G401.6 (cell line): ENCODE measurements around the gene FES.

Experiments
- FAIRE-seq: peaks from 2 replicates; lab custom pipeline; 2012; peaks lifted over from hg19 to GRCh38; lab: Jason Lieb, UNC

Gene FES

GRCh38 chr15:90876512-90877170 is 7.7 kb upstream of the FES start:
- no peak for FAIRE-seq

DNA sequence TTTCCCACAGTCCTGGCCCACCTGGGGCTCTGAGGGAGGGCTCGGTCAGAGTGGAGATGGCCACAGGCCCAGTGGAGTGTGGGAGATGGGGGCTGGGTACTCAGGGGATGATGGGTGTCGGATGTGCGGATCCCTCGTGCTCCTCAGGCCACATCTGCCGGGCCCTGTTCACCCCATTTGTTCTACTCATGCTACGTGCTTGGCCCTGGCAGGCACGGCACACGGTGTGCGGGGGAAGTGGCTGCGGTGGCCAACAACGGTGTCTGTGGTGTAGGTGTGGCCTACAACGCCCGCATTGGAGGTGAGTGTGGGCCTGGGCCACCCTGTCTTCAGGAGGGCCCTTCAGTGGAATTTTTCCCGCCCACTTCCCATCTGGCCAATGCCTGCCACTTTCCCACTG is 7.0 kb upstream of the FES start:
- FAIRE-seq, result no peak

DNA sequence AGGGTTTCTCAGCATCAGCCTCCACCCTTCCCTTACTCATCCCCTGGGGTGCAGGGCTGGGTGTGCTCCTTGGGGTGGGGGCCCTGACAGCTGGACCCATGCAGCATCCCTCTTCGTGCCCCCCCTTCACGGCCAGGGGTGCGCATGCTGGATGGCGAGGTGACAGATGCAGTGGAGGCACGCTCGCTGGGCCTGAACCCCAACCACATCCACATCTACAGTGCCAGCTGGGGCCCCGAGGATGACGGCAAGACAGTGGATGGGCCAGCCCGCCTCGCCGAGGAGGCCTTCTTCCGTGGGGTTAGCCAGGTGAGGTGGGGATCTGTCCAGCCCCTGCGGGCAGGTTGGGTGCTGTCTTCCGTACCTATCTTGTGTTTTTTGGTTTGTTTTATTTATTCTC is 6.3 kb upstream of the FES start:
- FAIRE-seq, result no peak

- no peak for FAIRE-seq
Observed at GRCh38 chr15:90878660-90879059, 5.6 kb upstream of the FES start.

DNA sequence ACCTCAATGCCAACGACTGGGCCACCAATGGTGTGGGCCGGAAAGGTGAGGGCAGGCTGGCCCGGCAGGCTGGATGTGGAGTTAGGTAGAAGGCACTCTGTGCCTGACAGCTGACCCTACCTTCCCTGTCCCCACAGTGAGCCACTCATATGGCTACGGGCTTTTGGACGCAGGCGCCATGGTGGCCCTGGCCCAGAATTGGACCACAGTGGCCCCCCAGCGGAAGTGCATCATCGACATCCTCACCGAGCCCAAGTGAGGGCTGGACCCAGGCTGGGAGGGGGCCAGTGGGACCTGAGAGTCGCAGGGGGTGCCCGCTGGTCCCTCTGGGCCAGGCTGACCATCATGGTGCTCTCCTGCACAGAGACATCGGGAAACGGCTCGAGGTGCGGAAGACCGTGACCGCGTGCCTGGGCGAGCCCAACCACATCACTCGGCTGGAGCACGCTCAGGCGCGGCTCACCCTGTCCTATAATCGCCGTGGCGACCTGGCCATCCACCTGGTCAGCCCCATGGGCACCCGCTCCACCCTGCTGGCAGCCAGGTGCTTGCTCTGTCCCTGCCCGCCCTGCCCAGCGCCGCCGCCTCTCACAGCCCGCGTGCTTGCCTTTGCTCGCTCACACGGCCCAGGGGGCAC is 4.5 kb upstream of the FES start:
- no peak for FAIRE-seq

- FAIRE-seq, result no peak
Observed at GRCh38 chr15:90880381-90881145, 3.7 kb upstream of the FES start.

- FAIRE-seq, result no peak
Observed at GRCh38 chr15:90881181-90881977, 2.9 kb upstream of the FES start.

GRCh38 chr15:90881978-90882721 is 2.2 kb upstream of the FES start:
- no peak for FAIRE-seq

DNA sequence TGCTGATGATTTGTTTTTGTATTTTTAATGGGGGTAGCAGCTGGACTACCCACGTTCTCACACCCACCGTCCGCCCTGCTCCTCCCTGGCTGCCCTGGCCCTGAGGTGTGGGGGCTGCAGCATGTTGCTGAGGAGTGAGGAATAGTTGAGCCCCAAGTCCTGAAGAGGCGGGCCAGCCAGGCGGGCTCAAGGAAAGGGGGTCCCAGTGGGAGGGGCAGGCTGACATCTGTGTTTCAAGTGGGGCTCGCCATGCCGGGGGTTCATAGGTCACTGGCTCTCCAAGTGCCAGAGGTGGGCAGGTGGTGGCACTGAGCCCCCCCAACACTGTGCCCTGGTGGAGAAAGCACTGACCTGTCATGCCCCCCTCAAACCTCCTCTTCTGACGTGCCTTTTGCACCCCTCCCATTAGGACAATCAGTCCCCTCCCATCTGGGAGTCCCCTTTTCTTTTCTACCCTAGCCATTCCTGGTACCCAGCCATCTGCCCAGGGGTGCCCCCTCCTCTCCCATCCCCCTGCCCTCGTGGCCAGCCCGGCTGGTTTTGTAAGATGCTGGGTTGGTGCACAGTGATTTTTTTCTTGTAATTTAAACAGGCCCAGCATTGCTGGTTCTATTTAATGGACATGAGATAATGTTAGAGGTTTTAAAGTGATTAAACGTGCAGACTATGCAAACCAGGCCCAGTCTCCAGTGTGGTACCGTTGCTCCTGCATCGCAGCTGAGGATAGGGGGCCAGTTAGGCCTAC is 1.4 kb upstream of the FES start:
- FAIRE-seq, result no peak

- FAIRE-seq, result no peak
Observed at GRCh38 chr15:90883526-90883975, 753 bp upstream of the FES start.

- FAIRE-seq, result no peak
Observed at GRCh38 chr15:90884719-90885431, 571 bp downstream of the FES start.

DNA sequence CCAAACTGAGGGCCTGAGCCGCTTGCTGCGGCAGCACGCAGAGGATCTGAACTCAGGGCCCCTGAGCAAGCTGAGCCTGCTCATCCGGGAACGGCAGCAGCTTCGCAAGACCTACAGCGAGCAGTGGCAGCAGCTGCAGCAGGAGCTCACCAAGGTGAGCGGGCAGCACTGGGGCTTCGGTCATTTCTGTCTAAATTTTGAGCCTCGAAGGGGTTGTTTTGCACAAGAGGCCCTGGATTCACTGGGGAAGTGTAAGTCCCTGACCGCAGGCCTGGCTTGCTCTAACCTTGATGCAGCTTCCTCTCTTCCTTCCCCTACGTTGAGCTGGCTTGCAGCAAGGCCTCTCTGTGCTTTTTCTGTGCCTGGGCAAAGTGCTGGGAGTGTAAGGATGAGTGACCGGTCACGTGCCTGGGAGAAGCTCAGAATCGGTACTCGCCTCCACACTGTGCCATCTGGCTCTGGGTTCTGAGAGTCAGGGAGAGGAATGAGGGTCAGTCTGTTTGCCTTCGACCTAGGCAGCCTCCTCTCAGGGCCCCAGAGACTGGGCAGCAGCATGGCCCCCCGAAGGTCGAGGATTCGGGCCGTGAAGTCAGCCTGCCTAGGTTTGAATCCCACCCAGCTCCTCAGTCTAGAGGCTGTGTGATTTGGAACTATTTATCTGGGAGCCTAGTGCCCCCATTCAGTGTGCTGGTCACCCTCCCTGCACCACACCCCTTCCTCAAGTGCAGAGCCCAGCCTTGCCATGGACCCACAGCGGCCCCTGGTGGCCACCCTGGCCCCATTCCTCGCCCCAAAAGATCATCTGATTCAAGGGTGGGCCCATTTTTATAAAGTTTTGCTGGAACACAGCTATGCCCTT is 1.4 kb downstream of the FES start:
- no peak for FAIRE-seq

- FAIRE-seq, result no peak
Observed at GRCh38 chr15:90886291-90886614, 1.9 kb downstream of the FES start.

GRCh38 chr15:90887037-90887481 is 2.8 kb downstream of the FES start:
- no peak for FAIRE-seq

GRCh38 chr15:90889313-90889730 is 5.0 kb downstream of the FES start:
- FAIRE-seq, result no peak

DNA sequence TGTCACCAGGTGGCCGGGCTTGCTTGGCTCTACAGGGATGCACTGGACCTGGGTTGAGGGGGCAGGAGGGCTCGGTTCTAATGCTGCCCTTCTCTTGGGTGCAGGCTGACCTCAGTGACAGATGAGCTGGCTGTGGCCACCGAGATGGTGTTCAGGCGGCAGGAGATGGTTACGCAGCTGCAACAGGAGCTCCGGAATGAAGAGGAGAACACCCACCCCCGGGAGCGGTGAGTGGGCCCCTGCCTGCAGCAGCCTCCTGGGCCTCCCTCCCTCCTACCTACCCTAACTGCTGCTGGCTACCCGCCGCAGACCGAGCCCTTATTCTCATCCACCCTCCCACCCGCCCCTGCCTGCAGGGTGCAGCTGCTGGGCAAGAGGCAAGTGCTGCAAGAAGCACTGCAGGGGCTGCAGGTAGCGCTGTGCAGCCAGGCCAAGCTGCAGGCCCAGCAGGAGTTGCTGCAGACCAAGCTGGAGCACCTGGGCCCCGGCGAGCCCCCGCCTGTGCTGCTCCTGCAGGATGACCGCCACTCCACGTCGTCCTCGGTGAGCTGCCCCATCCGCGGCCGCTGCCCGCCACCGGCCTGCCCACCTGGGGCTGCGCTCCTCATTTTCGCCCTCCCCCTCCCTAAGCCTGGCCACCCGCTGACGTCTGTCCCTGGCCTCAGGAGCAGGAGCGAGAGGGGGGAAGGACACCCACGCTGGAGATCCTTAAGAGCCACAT is 5.6 kb downstream of the FES start:
- no peak for FAIRE-seq

DNA sequence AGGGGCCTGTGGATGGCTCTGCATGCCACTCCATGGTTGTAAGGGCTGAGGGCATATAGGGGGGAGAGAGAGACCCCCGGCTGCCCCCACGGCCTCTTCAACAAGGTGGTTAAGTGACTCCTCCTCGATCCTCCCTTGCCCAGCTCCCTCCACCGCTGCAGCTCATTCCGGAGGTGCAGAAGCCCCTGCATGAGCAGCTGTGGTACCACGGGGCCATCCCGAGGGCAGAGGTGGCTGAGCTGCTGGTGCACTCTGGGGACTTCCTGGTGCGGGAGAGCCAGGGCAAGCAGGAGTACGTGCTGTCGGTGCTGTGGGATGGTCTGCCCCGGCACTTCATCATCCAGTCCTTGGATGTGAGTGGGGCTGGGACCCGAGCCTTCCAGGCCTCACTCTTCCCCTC is 6.5 kb downstream of the FES start:
- no peak for FAIRE-seq

- FAIRE-seq, result no peak
Observed at GRCh38 chr15:90891346-90891949, 7.1 kb downstream of the FES start.
